Ovary (tissue), 3 donors: Measurements from ENCODE around the gene KPNA6.

Experiments used
- POLR2A ChIP-seq: fragments of 450-650 bp; IDR thresholded peaks from one replicate; pipeline ENCODE4 v1.6.1; 2017; ENCODE audit warnings: antibody characterized with exemption, mild to moderate bottlenecking, moderate library complexity
- TF ChIP-seq, protein P1 (sequence below), 3 donors: fragments of 450-650 bp in 2 of 3; fragments of 200-600 bp in 1 of 3; IDR thresholded peaks; one replicate each; pipeline versions ENCODE4 v1.5.1 to v1.8.0; 2016 to 2022; ENCODE audit warnings: antibody characterized with exemption in 3 of 3, mild to moderate bottlenecking in 1 of 3
- donor health status: DM: no; HTN: no; CAD: no.

DNA sequence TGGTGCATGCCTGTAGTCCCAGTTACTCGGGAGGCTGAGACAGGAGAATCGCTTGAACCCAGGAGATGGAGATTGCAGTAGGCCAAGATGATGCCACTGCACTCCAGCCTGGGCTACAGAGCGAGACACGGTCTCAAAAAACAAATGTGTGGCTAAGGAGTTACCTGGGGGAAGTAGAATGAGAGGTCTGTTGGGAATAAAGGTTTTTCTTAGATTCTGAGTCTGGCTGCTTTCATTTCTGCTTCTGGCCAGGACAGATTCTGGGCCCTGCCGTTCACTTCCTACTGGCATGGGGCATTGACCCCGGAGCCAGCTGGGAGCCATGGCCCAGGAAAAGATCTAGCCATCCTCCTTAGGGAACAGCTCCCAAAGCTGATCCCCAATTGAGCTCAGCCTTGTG is 100.6 kb downstream of the KPNA6 start:
- TF ChIP-seq POLR2A = no peak
- TF ChIP-seq, protein P1, sequence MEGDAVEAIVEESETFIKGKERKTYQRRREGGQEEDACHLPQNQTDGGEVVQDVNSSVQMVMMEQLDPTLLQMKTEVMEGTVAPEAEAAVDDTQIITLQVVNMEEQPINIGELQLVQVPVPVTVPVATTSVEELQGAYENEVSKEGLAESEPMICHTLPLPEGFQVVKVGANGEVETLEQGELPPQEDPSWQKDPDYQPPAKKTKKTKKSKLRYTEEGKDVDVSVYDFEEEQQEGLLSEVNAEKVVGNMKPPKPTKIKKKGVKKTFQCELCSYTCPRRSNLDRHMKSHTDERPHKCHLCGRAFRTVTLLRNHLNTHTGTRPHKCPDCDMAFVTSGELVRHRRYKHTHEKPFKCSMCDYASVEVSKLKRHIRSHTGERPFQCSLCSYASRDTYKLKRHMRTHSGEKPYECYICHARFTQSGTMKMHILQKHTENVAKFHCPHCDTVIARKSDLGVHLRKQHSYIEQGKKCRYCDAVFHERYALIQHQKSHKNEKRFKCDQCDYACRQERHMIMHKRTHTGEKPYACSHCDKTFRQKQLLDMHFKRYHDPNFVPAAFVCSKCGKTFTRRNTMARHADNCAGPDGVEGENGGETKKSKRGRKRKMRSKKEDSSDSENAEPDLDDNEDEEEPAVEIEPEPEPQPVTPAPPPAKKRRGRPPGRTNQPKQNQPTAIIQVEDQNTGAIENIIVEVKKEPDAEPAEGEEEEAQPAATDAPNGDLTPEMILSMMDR (IDR thresholded peaks at IDR 0.05) = no peak
